Neural cell (in vitro differentiated cells): ENCODE results near the gene NUDT1. TPM values are rescaled to one million over a fixed set of nuclear protein-coding genes. Genes with fewer than 3 reads are reported as not detected.

ENCODE experiments used
- H2AFZ ChIP-seq: fragments of 200-600, 300-800 bp; sonication (generic), shearing (Covaris generic); 2 replicates; pipeline ENCODE4 v1.6.0; 2014; ENCODE audit warnings: low read depth, mild to moderate bottlenecking, antibody characterized with exemption, low read length, moderate library complexity
- H3F3A ChIP-seq: fragments of 200-600 bp; shearing (Covaris generic); 2 replicates; pipeline ENCODE4 v1.6.1; 2016; ENCODE audit warnings: mild to moderate bottlenecking, moderate library complexity, mixed read lengths, antibody characterized with exemption, low read length; ENCODE audit not compliant: insufficient read depth, poor library complexity, severe bottlenecking
- H3K27ac ChIP-seq: fragments of 200-600, 300-800 bp; sonication (generic), shearing (Covaris generic); 2 replicates; pipeline ENCODE4 v1.5.1; 2014; ENCODE audit warnings: mild to moderate bottlenecking, low read length, moderate library complexity
- H3K27me3 ChIP-seq: fragments of 300-800, 200-600 bp; sonication (generic), shearing (Covaris generic); 2 replicates; pipeline ENCODE4 v1.6.0; 2014; ENCODE audit warnings: mild to moderate bottlenecking, low read depth, low read length, moderate library complexity; ENCODE audit not compliant: insufficient read depth
- H3K36me3 ChIP-seq: fragments of 300-800, 200-600 bp; sonication (generic), shearing (Covaris generic); 2 replicates; pipeline ENCODE4 v1.5.1; 2014; ENCODE audit warnings: mild to moderate bottlenecking, antibody characterized with exemption, low read length, moderate library complexity; ENCODE audit not compliant: insufficient read depth
- H3K4me2 ChIP-seq: fragments of 300-800, 200-600 bp; sonication (generic), shearing (Covaris generic); 2 replicates; pipeline ENCODE4 v1.6.0; 2014; ENCODE audit warnings: mild to moderate bottlenecking, low read length
- H3K4me3 ChIP-seq: fragments of 300-800, 200-600 bp; sonication (generic), shearing (Covaris generic); 2 replicates; pipeline ENCODE4 v1.5.1; 2014; ENCODE audit warnings: mild to moderate bottlenecking, low read length, moderate library complexity
- H3K79me2 ChIP-seq: fragments of 200-600 bp; shearing (Covaris generic); replicated peaks from 2 replicates; pipeline ENCODE4 v1.6.0; 2014; ENCODE audit warnings: mild to moderate bottlenecking, low read length, moderate library complexity; ENCODE audit not compliant: insufficient read depth
- H3K9ac ChIP-seq: fragments of 300-800, 200-600 bp; sonication (generic), shearing (Covaris generic); 2 replicates; pipeline ENCODE4 v1.6.1; 2016; ENCODE audit warnings: mild to moderate bottlenecking, low read length, mixed read lengths
- H3K9me2 ChIP-seq: fragments of 200-600 bp; shearing (Covaris generic); 2 replicates; pipeline ENCODE4 v1.6.1; 2016; ENCODE audit warnings: mild to moderate bottlenecking, low read length, mixed read lengths; ENCODE audit not compliant: insufficient read depth
- H3K9me3 ChIP-seq: fragments of 200-600, 300-800 bp; sonication (generic), shearing (Covaris generic); 2 replicates; pipeline ENCODE4 v1.6.1; 2016; ENCODE audit warnings: mild to moderate bottlenecking, mixed run types, low read length, moderate library complexity, mixed read lengths
- H4K20me1 ChIP-seq: fragments of 200-600 bp; shearing (Covaris generic); 2 replicates; pipeline ENCODE4 v1.6.1; 2016; ENCODE audit warnings: mild to moderate bottlenecking, mixed run types; ENCODE audit not compliant: insufficient read depth
- CTCF ChIP-seq: fragments of 450-650 bp; IDR thresholded peaks from 2 replicates; pipeline ENCODE4 v1.5.1; 2014; ENCODE audit warnings: antibody characterized with exemption, mild to moderate bottlenecking, moderate library complexity; ENCODE audit not compliant: poor library complexity, severe bottlenecking
- EP300 ChIP-seq: fragments of 450-650 bp; conservative IDR thresholded peaks from 2 replicates; pipeline ENCODE4 v1.6.1; 2014; ENCODE audit warnings: antibody characterized with exemption, mild to moderate bottlenecking, moderate library complexity; ENCODE audit not compliant: poor library complexity, severe bottlenecking
- EZH2 ChIP-seq: fragments of 200-600, 300-800 bp; shearing (Covaris generic), sonication (generic); IDR thresholded peaks from 2 replicates; pipeline ENCODE4 v1.6.1; 2014; ENCODE audit warnings: antibody characterized with exemption, low read length, borderline replicate concordance, mild to moderate bottlenecking; ENCODE audit not compliant: insufficient read depth, poor library complexity, severe bottlenecking
- MXI1 ChIP-seq: fragments of 450-650 bp; conservative IDR thresholded peaks from 2 replicates; pipeline ENCODE4 v1.6.1; 2014; ENCODE audit warnings: antibody characterized with exemption, mild to moderate bottlenecking; ENCODE audit not compliant: poor library complexity, severe bottlenecking
- POLR2AphosphoS5 ChIP-seq: IDR thresholded peaks from 2 replicates; pipeline ENCODE4 v1.6.1; 2012
- RAD21 ChIP-seq: fragments of 450-650 bp; conservative IDR thresholded peaks from 2 replicates; pipeline ENCODE4 v1.6.1; 2014; ENCODE audit warnings: antibody characterized with exemption, mild to moderate bottlenecking, moderate library complexity
- SMC3 ChIP-seq: fragments of 450-650 bp; conservative IDR thresholded peaks from 2 replicates; pipeline ENCODE4 v1.6.1; 2014; ENCODE audit warnings: antibody characterized with exemption, mild to moderate bottlenecking, moderate library complexity; ENCODE audit not compliant: poor library complexity
- TAF1 ChIP-seq: IDR thresholded peaks from 2 replicates; pipeline ENCODE4 v1.6.1; 2012; ENCODE audit warnings: low read depth
- polyA plus RNA-seq: library from polyadenylated mRNA; depleted of rRNA; stranded (reverse); fragments of >200 nt; gene quantifications from 2 replicates; pipeline ENCODE4 v1.2.3, GENCODE V29; 2014
- TF ChIP-seq, protein P1 (sequence below): IDR thresholded peaks from 2 replicates; pipeline ENCODE4 v1.6.1; 2012; ENCODE audit warnings: borderline replicate concordance

Gene NUDT1
- polyA plus RNA-seq, 1 donor from 2014 or later = 67.8 TPM

DNA sequence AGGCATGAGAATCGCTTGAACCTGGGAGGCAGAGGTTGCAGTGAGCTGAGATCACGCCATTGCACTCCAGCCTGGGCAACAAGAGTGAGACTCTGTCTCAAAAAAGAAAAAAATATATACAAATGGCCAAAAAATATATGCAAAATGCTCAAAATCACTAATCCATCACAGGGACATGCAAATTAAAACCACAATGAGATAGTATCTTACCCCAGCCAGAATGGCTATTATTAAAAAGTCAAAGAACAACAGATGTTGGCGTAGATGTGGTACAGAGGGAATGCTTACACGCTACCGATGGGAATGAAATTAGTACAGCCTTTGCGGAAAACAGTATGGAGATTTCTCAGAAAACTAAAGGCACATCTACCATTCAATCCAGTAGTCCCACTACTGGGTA, 54.8 kb downstream of the NUDT1 start:
- Histone ChIP-seq H3K27me3 (no peaks in the 10 kb centered on the region), H3K9me2 (no peaks in the 10 kb centered on the region), H3K9me3 (no peaks in the 10 kb centered on the region), H3K9ac (no peak overlapping the region), H3F3A (no peaks in the 10 kb centered on the region), H2AFZ (no peak overlapping the region), H3K36me3 (no peaks in the 10 kb centered on the region), H3K79me2 (no peaks in the 10 kb centered on the region), H3K4me2 (no peak overlapping the region), H4K20me1 (no peaks in the 10 kb centered on the region), H3K27ac (no peak overlapping the region), H3K4me3 (no peak overlapping the region)
- TF ChIP-seq SMC3 (no peak), RAD21 (no peak), MXI1 (no peak), TAF1 (no peak), EP300 (no peak), POLR2AphosphoS5 (no peak), CTCF (no peak), EZH2 (no peak)
- TF ChIP-seq, protein P1, sequence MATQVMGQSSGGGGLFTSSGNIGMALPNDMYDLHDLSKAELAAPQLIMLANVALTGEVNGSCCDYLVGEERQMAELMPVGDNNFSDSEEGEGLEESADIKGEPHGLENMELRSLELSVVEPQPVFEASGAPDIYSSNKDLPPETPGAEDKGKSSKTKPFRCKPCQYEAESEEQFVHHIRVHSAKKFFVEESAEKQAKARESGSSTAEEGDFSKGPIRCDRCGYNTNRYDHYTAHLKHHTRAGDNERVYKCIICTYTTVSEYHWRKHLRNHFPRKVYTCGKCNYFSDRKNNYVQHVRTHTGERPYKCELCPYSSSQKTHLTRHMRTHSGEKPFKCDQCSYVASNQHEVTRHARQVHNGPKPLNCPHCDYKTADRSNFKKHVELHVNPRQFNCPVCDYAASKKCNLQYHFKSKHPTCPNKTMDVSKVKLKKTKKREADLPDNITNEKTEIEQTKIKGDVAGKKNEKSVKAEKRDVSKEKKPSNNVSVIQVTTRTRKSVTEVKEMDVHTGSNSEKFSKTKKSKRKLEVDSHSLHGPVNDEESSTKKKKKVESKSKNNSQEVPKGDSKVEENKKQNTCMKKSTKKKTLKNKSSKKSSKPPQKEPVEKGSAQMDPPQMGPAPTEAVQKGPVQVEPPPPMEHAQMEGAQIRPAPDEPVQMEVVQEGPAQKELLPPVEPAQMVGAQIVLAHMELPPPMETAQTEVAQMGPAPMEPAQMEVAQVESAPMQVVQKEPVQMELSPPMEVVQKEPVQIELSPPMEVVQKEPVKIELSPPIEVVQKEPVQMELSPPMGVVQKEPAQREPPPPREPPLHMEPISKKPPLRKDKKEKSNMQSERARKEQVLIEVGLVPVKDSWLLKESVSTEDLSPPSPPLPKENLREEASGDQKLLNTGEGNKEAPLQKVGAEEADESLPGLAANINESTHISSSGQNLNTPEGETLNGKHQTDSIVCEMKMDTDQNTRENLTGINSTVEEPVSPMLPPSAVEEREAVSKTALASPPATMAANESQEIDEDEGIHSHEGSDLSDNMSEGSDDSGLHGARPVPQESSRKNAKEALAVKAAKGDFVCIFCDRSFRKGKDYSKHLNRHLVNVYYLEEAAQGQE = no peak

DNA sequence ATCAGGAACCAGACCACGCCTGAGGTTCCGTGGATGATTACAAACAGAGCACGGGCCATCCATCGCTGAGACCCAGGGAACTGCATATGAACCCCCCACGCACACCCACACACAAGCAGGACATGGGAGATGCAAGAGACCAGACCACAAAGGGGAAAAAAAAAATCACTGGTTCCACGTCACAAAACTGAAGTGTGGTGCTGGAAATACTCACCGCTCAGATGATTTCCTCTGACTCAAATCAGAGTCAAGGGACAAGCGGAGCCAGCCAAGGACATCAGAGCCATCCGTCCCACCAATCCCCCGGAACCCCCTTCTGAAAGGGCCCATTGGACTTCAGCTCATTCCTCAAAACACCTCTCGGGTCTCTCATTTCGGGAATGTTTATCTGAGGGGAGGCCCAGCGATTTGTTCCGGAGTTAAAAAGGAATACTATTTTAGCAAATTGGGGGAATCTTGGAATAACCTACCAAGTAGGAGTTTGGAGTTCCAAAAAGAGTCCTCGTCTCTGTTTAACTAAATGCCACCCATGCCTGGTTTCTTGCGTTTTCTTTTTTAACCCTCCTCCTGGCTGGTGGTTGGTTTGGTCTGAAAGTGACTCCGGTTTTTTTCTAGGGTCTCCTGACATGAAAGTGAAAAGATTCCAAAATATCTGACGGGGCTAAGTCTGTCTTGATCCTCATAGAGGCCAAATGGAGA, 57.3 kb downstream of the NUDT1 start:
- Histone ChIP-seq H3K9ac (no peak overlapping the region), H3K79me2 (no peaks in the 10 kb centered on the region), H3K4me3 (no peak overlapping the region), H3K9me3 (no peaks in the 10 kb centered on the region), H3K9me2 (no peaks in the 10 kb centered on the region), H2AFZ (no peak overlapping the region), H3K27me3 (no peaks in the 10 kb centered on the region), H3K27ac (no peak overlapping the region), H4K20me1 (no peaks in the 10 kb centered on the region), H3K36me3 (no peaks in the 10 kb centered on the region), H3K4me2 (no peak overlapping the region), H3F3A (no peaks in the 10 kb centered on the region)
- TF ChIP-seq MXI1 (no peak), SMC3 (no peak), EZH2 (no peak)
